IMR-90 (cell line): Measurements from ENCODE around the gene TTLL11. TPM values are rescaled to one million over a fixed set of nuclear protein-coding genes. Genes with fewer than 3 reads are reported as not detected.

Experiments
- ATAC-seq: fragments of 200-7000 bp; cut with Tn5 transposase; 2 replicates; pipeline ENCODE4 v1.9.1; 2020; ENCODE audit warnings: low read depth, mild to moderate bottlenecking, moderate library complexity
- BruUV-seq: library from RNA; stranded (reverse); fragments of 400-500 nt; replicated peaks from 2 replicates; lab custom pipeline; 2021; lab: Mats Ljungman, UMichigan
- CTCF ChIA-PET: fragments of 300-600 bp; formaldehyde crosslinking; extraction: SDS; loops from one replicate; lab custom pipeline; 2021; ENCODE audit warnings: antibody characterized with exemption; lab: Yijun Ruan, JAX
- POLR2A ChIA-PET: fragments of 300-600 bp; sonication (Branson Sonifier 250); formaldehyde crosslinking; loops from one replicate; lab custom pipeline; 2022; ENCODE audit warnings: antibody characterized with exemption; ENCODE audit not compliant: unreplicated experiment; lab: Charles Lee
- DNase-seq: peaks from one replicate; pipeline ENCODE4 v3.0.0; 2013
- H2AFZ ChIP-seq: replicated peaks from 2 replicates; pipeline ENCODE3; 2013; ENCODE audit warnings: low read length, mild to moderate bottlenecking; ENCODE audit not compliant: poor library complexity
- H2AK5ac ChIP-seq: 2 replicates; pipeline ENCODE4 v1.6.1; 2013; ENCODE audit warnings: low read depth, low read length, inconsistent platforms
- H2AK9ac ChIP-seq: replicated peaks from 2 replicates; pipeline ENCODE3; 2013; ENCODE audit warnings: mild to moderate bottlenecking, low read depth, low read length, moderate library complexity; ENCODE audit not compliant: poor library complexity
- H2BK120ac ChIP-seq: 2 replicates; pipeline ENCODE4 v1.6.1; 2013; ENCODE audit warnings: low read depth, low read length, inconsistent platforms
- H2BK15ac ChIP-seq: 3 replicates; pipeline ENCODE4 v1.6.1; 2013; ENCODE audit warnings: low read depth, low read length, inconsistent platforms
- H2BK20ac ChIP-seq: 2 replicates; pipeline ENCODE4 v1.6.1; 2013; ENCODE audit warnings: low read depth, mild to moderate bottlenecking, inconsistent platforms, low read length, moderate library complexity
- H2BK5ac ChIP-seq: 2 replicates; pipeline ENCODE4 v1.6.1; 2013; ENCODE audit warnings: mild to moderate bottlenecking, low read depth, low read length, inconsistent platforms; ENCODE audit not compliant: poor library complexity, severe bottlenecking
- H3K14ac ChIP-seq: replicated peaks from 2 replicates; pipeline ENCODE4 v1.6.1; 2013; ENCODE audit warnings: low read depth, low read length, inconsistent platforms
- H3K18ac ChIP-seq: 2 replicates; pipeline ENCODE4 v1.6.1; 2013; ENCODE audit warnings: low read depth, low read length, control low read depth
- H3K23ac ChIP-seq: 2 replicates; pipeline ENCODE4 v1.6.1; 2013; ENCODE audit warnings: low read depth, low read length, inconsistent platforms
- H3K27ac ChIP-seq: 2 replicates; pipeline ENCODE4 v1.5.1; 2013; ENCODE audit warnings: mild to moderate bottlenecking, control low read depth, low read length; ENCODE audit not compliant: insufficient read depth
- H3K27me3 ChIP-seq: 2 replicates; pipeline ENCODE4 v1.6.1; 2013; ENCODE audit warnings: low read length; ENCODE audit not compliant: control insufficient read depth, insufficient read depth
- H3K36me3 ChIP-seq: 2 replicates; pipeline ENCODE4 v1.6.1; 2013; ENCODE audit warnings: low read length, mixed read lengths; ENCODE audit not compliant: control insufficient read depth, insufficient read depth
- H3K4ac ChIP-seq: 2 replicates; pipeline ENCODE4 v1.6.1; 2013; ENCODE audit warnings: low read depth, low read length, inconsistent platforms
- H3K4me1 ChIP-seq: 2 replicates; pipeline ENCODE4 v1.6.1; 2013; ENCODE audit warnings: low read length, mixed read lengths; ENCODE audit not compliant: control insufficient read depth, insufficient read depth
- H3K4me2 ChIP-seq: 2 replicates; pipeline ENCODE4 v1.6.1; 2013; ENCODE audit warnings: low read depth, mild to moderate bottlenecking, control low read depth, low read length, moderate library complexity
- H3K4me3 ChIP-seq: 2 replicates; pipeline ENCODE4 v1.5.1; 2013; ENCODE audit warnings: low read depth, mild to moderate bottlenecking, control low read depth, low read length, moderate library complexity; ENCODE audit not compliant: insufficient read depth
- H3K56ac ChIP-seq: 2 replicates; pipeline ENCODE4 v1.6.1; 2013; ENCODE audit warnings: low read length, inconsistent platforms; ENCODE audit not compliant: insufficient read depth; ENCODE audit errors: extremely low read depth
- H3K79me1 ChIP-seq, 2 experiments: 2 replicates each; pipeline ENCODE4 v1.6.1; 2013; ENCODE audit warnings: low read length in 2 of 2, inconsistent platforms in 1 of 2, low read depth in 1 of 2
- H3K9ac ChIP-seq: 2 replicates; pipeline ENCODE4 v1.6.1; 2013; ENCODE audit warnings: low read depth, low read length, control low read depth
- H3K9me1 ChIP-seq: 2 replicates; pipeline ENCODE4 v1.6.1; 2013; ENCODE audit warnings: low read length, inconsistent platforms; ENCODE audit not compliant: insufficient read depth
- H3K9me3 ChIP-seq: 2 replicates; pipeline ENCODE4 v1.6.1; 2013; ENCODE audit warnings: low read length; ENCODE audit not compliant: control insufficient read depth, insufficient read depth
- H4K20me1 ChIP-seq: 2 replicates; pipeline ENCODE4 v1.6.1; 2013; ENCODE audit warnings: low read length, inconsistent platforms; ENCODE audit not compliant: insufficient read depth
- H4K5ac ChIP-seq: 2 replicates; pipeline ENCODE4 v1.6.1; 2013; ENCODE audit warnings: mild to moderate bottlenecking, low read depth, low read length, control low read depth
- H4K8ac ChIP-seq, 2 experiments: 2 replicates each; pipeline ENCODE4 v1.6.1; 2013; ENCODE audit warnings: low read depth in 2 of 2, low read length in 2 of 2, control low read depth in 1 of 2, inconsistent platforms in 1 of 2
- H4K91ac ChIP-seq: 2 replicates; pipeline ENCODE4 v1.6.1; 2013; ENCODE audit warnings: low read depth, low read length, inconsistent platforms; ENCODE audit not compliant: insufficient read depth
- BHLHE40 ChIP-seq: fragments of 150-350 bp; IDR thresholded peaks from 2 replicates; pipeline ENCODE4 v1.6.1; 2016; ENCODE audit warnings: mild to moderate bottlenecking, low read depth, low read length
- CEBPB ChIP-seq: IDR thresholded peaks from 2 replicates; pipeline ENCODE4 v1.6.1; 2012; ENCODE audit warnings: low read depth, low read length, improper control_type of control experiment
- CHD1 ChIP-seq: IDR thresholded peaks from 2 replicates; pipeline ENCODE4 v1.6.1; 2012; ENCODE audit warnings: low read depth, low read length, improper control_type of control experiment
- FOS ChIP-seq: fragments of 150-350 bp; IDR thresholded peaks from 2 replicates; pipeline ENCODE4 v1.6.1; 2016; ENCODE audit warnings: low read depth, low read length
- MAFK ChIP-seq: IDR thresholded peaks from 2 replicates; pipeline ENCODE4 v1.6.1; 2012; ENCODE audit warnings: low read depth, low read length, improper control_type of control experiment
- MAZ ChIP-seq: IDR thresholded peaks from 2 replicates; pipeline ENCODE4 v1.6.1; 2012; ENCODE audit warnings: low read depth, mild to moderate bottlenecking, low read length, improper control_type of control experiment, moderate library complexity, borderline replicate concordance
- MXI1 ChIP-seq: IDR thresholded peaks from 2 replicates; pipeline ENCODE4 v1.6.1; 2012; ENCODE audit warnings: low read depth, mild to moderate bottlenecking, low read length, moderate library complexity, borderline replicate concordance
- NFE2L2 ChIP-seq: fragments of 150-350 bp; IDR thresholded peaks from 2 replicates; pipeline ENCODE4 v1.6.1; 2016; ENCODE audit warnings: low read depth, mild to moderate bottlenecking, low read length
- POLR2A ChIP-seq: IDR thresholded peaks from 2 replicates; pipeline ENCODE4 v1.6.1; 2012; ENCODE audit warnings: mild to moderate bottlenecking, low read depth, low read length
- RAD21 ChIP-seq: IDR thresholded peaks from 2 replicates; pipeline ENCODE4 v1.6.1; 2012; ENCODE audit warnings: low read length, improper control_type of control experiment
- RCOR1 ChIP-seq: IDR thresholded peaks from 2 replicates; pipeline ENCODE4 v1.6.1; 2012; ENCODE audit warnings: mild to moderate bottlenecking, low read length, improper control_type of control experiment; ENCODE audit not compliant: insufficient replicate concordance
- RFX5 ChIP-seq: IDR thresholded peaks from 2 replicates; pipeline ENCODE4 v1.8.0; 2012; ENCODE audit warnings: low read depth, mild to moderate bottlenecking, low read length, moderate library complexity
- SMC3 ChIP-seq: fragments of 150-350 bp; IDR thresholded peaks from 2 replicates; pipeline ENCODE4 v1.6.1; 2016; ENCODE audit warnings: low read depth, mild to moderate bottlenecking, antibody characterized with exemption, low read length, moderate library complexity
- USF2 ChIP-seq: fragments of 150-350 bp; IDR thresholded peaks from 2 replicates; pipeline ENCODE4 v1.6.1; 2017; ENCODE audit warnings: mild to moderate bottlenecking, antibody characterized with exemption, low read length, low read depth
- WGBS, 2 experiments: methylation state at CpG; one replicate each; pipeline versions ENCODE4 v1.1.5 to v1.1.7; 2013; ENCODE audit warnings: missing lambda C conversion rate in 2 of 2; ENCODE audit not compliant: insufficient read length in 1 of 2; ENCODE audit errors: extremely low coverage in 2 of 2; 5-methylcytosine and 5-hydroxymethylcytosine counted together
- dilution Hi-C: fragments of 300-500 bp; cut with HindIII; formaldehyde crosslinking; loops from one replicate; pipeline ENCODE4 v1.14.3; 2018; ENCODE audit warnings: low sequenced_read_pairs; ENCODE audit not compliant: unreplicated experiment
- in situ Hi-C: fragments of 300-500 bp; cut with MboI; formaldehyde crosslinking; loops from 3 replicates; pipeline ENCODE4 v1.14.3; 2019; ENCODE audit warnings: low sequenced_read_pairs, inconsistent platforms, mixed read lengths
- intact Hi-C: fragments of 100-400 bp; cut with micrococcal nuclease; formaldehyde crosslinking; loops from 2 replicates; pipeline ENCODE4 v1.10.0; 2022
- polyA plus RNA-seq, 3 experiments: library from polyadenylated mRNA; depleted of rRNA; stranded (reverse); fragments of >200 nt; gene quantifications; 2 replicates each; pipeline ENCODE4 v1.2.3, GENCODE V29; 2012; ENCODE audit warnings: low replicate concordance in 1 of 3
- total RNA-seq: library from RNA; depleted of rRNA; stranded (reverse); fragments of >200 nt; gene quantifications from 2 replicates; pipeline ENCODE4 v1.2.3, GENCODE V29; 2012
- TF ChIP-seq, protein P1 (sequence below): fragments of 150-350 bp; IDR thresholded peaks from 2 replicates; pipeline ENCODE4 v1.6.1; 2016; ENCODE audit warnings: low read depth, mild to moderate bottlenecking, low read length, moderate library complexity, borderline replicate concordance
- TF ChIP-seq, protein P2 (sequence below): conservative IDR thresholded peaks from 2 replicates; pipeline ENCODE4 v1.5.1; 2012; ENCODE audit warnings: mild to moderate bottlenecking, low read depth, low read length, improper control_type of control experiment

The TTLL11 gene
- total and polyA plus RNA-seq, 2 of the 4 experiments (the other 2 are of a cell fraction), result 2.0 to 4.6 TPM

DNA sequence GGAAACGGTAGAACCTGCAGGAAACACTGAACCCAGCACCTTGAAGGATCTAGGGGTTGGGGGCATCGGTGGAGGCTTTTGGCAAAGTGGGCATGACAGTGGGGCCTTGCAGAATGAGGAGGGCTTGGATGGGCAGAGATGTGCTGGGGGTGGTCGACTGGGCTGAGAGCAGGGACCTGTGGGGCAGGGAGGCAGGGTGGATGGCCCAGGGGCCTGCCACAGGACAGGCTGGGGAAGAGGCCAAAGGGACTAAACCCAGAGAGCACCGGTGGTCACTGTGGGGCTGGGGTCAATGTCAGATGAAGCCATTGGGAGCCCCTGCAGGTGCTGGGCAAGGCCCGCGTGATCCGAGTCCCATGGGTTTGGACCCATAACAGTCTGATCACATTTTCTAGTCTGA lies 266.4 kb downstream of the TTLL11 start:
- Histone ChIP-seq H4K20me1 (no peaks in the 10 kb centered on the region), H3K56ac (no peak overlapping the region), H2BK15ac (no peak overlapping the region), H2BK5ac (no peak overlapping the region), H2BK120ac (no peak overlapping the region), H2AK9ac (no peak overlapping the region), H3K9ac (no peak overlapping the region), H3K14ac (no peak overlapping the region), H3K4me1 (peaks cover 8% of the 10 kb centered on the region), H3K27me3 (no peaks in the 10 kb centered on the region), H3K36me3 (no peaks in the 10 kb centered on the region), H4K8ac (no peak overlapping the region), H3K4ac (no peak overlapping the region), H2AFZ (no peak overlapping the region), H3K27ac (no peak overlapping the region), H2AK5ac (no peak overlapping the region), H3K9me1 (peaks cover 3% of the 10 kb centered on the region; the same call in 1 of the 2 replicates), H4K91ac (no peak overlapping the region), H4K5ac (no peak overlapping the region), H3K4me2 (no peak overlapping the region), H3K18ac (no peak overlapping the region), H2BK20ac (no peak overlapping the region), H3K23ac (no peak overlapping the region), H3K79me1 (no peaks in the 10 kb centered on the region), H3K9me3 (no peaks in the 10 kb centered on the region), H3K4me3 (no peak overlapping the region)
- ChIA-PET POLR2A (no interaction called here), CTCF (no interaction called here)
- dilution Hi-C loops, result no loop called here
- no TSS peak for BruUV-seq
- intact Hi-C loops, result no loop called here
- TF ChIP-seq, protein P1, sequence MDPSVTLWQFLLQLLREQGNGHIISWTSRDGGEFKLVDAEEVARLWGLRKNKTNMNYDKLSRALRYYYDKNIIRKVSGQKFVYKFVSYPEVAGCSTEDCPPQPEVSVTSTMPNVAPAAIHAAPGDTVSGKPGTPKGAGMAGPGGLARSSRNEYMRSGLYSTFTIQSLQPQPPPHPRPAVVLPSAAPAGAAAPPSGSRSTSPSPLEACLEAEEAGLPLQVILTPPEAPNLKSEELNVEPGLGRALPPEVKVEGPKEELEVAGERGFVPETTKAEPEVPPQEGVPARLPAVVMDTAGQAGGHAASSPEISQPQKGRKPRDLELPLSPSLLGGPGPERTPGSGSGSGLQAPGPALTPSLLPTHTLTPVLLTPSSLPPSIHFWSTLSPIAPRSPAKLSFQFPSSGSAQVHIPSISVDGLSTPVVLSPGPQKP, result no peak
- no peak for TF ChIP-seq RCOR1
- no peak for TF ChIP-seq CEBPB
- TF ChIP-seq MXI1, result no peak
- no peak for TF ChIP-seq RFX5
- no peak for TF ChIP-seq BHLHE40
- no peak for TF ChIP-seq SMC3
- no peak for TF ChIP-seq CHD1
- TF ChIP-seq RAD21, result no peak
- no peak for TF ChIP-seq NFE2L2
- TF ChIP-seq FOS, result no peak
- no peak for TF ChIP-seq MAZ
- TF ChIP-seq, protein P2, sequence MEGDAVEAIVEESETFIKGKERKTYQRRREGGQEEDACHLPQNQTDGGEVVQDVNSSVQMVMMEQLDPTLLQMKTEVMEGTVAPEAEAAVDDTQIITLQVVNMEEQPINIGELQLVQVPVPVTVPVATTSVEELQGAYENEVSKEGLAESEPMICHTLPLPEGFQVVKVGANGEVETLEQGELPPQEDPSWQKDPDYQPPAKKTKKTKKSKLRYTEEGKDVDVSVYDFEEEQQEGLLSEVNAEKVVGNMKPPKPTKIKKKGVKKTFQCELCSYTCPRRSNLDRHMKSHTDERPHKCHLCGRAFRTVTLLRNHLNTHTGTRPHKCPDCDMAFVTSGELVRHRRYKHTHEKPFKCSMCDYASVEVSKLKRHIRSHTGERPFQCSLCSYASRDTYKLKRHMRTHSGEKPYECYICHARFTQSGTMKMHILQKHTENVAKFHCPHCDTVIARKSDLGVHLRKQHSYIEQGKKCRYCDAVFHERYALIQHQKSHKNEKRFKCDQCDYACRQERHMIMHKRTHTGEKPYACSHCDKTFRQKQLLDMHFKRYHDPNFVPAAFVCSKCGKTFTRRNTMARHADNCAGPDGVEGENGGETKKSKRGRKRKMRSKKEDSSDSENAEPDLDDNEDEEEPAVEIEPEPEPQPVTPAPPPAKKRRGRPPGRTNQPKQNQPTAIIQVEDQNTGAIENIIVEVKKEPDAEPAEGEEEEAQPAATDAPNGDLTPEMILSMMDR, result no peak
- TF ChIP-seq POLR2A, result no peak
- no peak for TF ChIP-seq MAFK
- no peak for TF ChIP-seq USF2
- no CpG with 5 or more reads among the region's 7 CpGs for WGBS, 2 experiments
- ATAC-seq, result no peak
- no peak for DNase-seq
- in situ Hi-C loops, result no loop called here
